ENCODE measurements around the gene KLRF1.

DNA sequence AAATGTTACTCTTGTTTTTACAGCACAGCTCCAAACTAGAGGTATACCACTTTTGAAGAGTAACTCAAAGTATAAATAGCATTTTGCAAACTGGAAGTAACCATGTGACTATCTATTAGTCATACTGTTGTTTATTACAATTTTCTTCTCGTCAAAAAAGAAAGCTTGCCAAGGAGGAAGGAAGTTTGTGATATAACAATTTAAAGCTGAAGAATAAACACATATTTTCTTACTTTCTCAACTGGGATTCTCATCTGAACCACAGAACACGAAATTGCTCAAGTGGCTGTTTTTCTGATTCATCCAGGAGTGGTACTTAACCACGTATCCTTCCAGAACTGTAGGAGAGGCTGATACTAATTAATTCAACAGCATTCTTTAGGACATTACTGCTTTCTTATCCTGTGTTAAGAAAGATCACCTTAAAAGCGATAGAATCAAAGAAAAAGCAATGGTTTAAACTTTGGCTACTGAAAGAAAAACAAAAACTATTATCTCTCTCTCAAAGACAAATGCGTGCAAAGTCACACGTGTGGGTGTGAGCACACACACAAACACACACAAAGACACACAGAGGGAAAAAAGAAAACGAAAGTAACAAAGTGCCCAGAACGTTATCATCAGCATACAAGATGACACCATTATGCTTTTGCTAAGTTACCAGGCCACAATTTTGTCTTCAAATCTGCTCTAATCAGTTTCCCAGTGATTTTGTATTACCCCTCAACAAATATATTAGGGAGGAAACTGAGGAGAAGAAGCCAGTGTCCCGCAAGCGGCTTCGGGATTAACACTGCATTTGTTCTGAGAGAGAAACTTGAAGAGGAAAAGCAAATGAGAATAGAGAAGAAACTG lies 42.3 kb downstream of the KLRF1 start, which contains the start of gene CLEC2B:
- peak; percentile 37 for TF ChIP-seq POLR2A (IDR thresholded peaks at IDR 0.05; ENCODE audit: low read length)
- TF ChIP-seq GATA1 (IDR thresholded peaks at IDR 0.05; ENCODE audit: low read depth, low read length), result no peak

Measured in erythroblast (primary cell).